Prostate gland (tissue), 2 donors: ENCODE results near the gene SHISA6. TPM values are rescaled to one million over a fixed set of nuclear protein-coding genes. Genes with fewer than 3 reads are reported as not detected.

Source experiments
- DNase-seq: peaks from one replicate; pipeline ENCODE4 v3.0.0-alpha.2; 2019; ENCODE audit warnings: low spot score
- H3K27ac ChIP-seq, 2 donors: fragments of 200-600 bp; sonication (generic); 2 replicates each; pipeline ENCODE4 v1.5.1; 2017 to 2019
- H3K27me3 ChIP-seq: fragments of 200-600 bp; sonication (generic); replicated peaks from 2 replicates; pipeline ENCODE4 v1.5.1; 2019; ENCODE audit not compliant: insufficient read depth
- H3K36me3 ChIP-seq, 2 donors: fragments of 200-600 bp; sonication (generic); 1 replicate in 1 of 2; 2 replicates in 1 of 2; pipeline versions ENCODE4 v1.5.1 to v1.8.1; 2017 to 2019
- H3K4me1 ChIP-seq: fragments of 200-600 bp; sonication (generic); replicated peaks from 2 replicates; pipeline ENCODE4 v1.5.1; 2019
- H3K4me3 ChIP-seq, 2 donors: fragments of 200-600 bp; sonication (generic); 2 replicates each; pipeline ENCODE4 v1.5.1; 2017 to 2019
- H3K9me3 ChIP-seq: fragments of 200-600 bp; sonication (generic); 2 replicates; pipeline ENCODE4 v1.5.1; 2017
- CTCF ChIP-seq, 4 experiments: fragments of 200-600 bp in 2 of 4; fragments of 450-650 bp in 2 of 4; sonication (generic) in 2 of 4; IDR thresholded peaks; 1 replicate in 3 of 4; 2 replicates in 1 of 4; pipeline ENCODE4 v1.5.1; 2016 to 2019; ENCODE audit warnings: antibody characterized with exemption in 4 of 4, mild to moderate bottlenecking in 2 of 4, moderate library complexity in 2 of 4
- POLR2A ChIP-seq: fragments of 450-650 bp; IDR thresholded peaks from one replicate; pipeline ENCODE4 v1.6.1; 2016; ENCODE audit warnings: antibody characterized with exemption, mild to moderate bottlenecking
- POLR2AphosphoS5 ChIP-seq: sonication (generic); formaldehyde crosslinking; IDR thresholded peaks from one replicate; pipeline ENCODE4 v1.6.1; 2017; ENCODE audit warnings: antibody characterized with exemption
- WGBS: methylation state at CpG from one replicate; pipeline ENCODE4 v1.1.5; 2018; 5-methylcytosine and 5-hydroxymethylcytosine counted together
- intact Hi-C: fragments of 100-400 bp; cut with DNase I; formaldehyde crosslinking; loops from one replicate; pipeline ENCODE4 v1.14.2; 2022
- total RNA-seq, 2 donors: library from RNA; depleted of rRNA; stranded (reverse); fragments of >200 nt; gene quantifications; one replicate each; pipeline ENCODE4 v1.1.0, GENCODE V29; 2016

SHISA6 gene
- total RNA-seq, 2 donors from 2014 or later: 9.0 to 10.6 TPM

DNA sequence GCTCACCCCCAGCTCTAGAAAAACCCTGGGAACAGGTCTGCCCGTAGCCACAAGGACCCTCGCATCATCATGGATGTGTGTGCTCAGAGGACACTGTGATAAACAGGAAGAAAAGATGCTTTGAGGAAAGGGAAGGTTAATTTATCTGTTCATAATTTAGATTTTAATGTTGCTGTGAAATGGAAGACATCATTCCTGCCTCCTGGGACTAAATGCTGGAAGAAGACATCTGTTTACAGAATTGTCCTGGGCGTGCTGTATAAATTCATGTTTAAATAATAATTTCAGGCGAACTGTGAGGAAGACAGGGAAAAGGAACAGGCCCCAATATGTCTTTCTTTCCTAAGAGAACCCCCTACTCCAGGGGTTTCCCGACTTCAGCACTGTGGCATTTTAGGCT, 112.6 kb downstream of the SHISA6 start:
- no peak overlapping the region for H3K4me3 ChIP-seq
- DNase-seq: no peak
- 83% methylated on average over 5 of the region's 5 CpGs for WGBS
- TF ChIP-seq POLR2A: no peak
- no peak for TF ChIP-seq CTCF (IDR thresholded peaks at IDR 0.05)
- no peak for TF ChIP-seq POLR2AphosphoS5
- no peaks in the 10 kb centered on the region for H3K9me3 ChIP-seq
- no peaks in the 10 kb centered on the region for H3K27me3 ChIP-seq
- no peak overlapping the region for H3K27ac ChIP-seq
- intact Hi-C loops: no loop called here
- H3K36me3 ChIP-seq: no peaks in the 10 kb centered on the region
- no peaks in the 10 kb centered on the region for H3K4me1 ChIP-seq

DNA sequence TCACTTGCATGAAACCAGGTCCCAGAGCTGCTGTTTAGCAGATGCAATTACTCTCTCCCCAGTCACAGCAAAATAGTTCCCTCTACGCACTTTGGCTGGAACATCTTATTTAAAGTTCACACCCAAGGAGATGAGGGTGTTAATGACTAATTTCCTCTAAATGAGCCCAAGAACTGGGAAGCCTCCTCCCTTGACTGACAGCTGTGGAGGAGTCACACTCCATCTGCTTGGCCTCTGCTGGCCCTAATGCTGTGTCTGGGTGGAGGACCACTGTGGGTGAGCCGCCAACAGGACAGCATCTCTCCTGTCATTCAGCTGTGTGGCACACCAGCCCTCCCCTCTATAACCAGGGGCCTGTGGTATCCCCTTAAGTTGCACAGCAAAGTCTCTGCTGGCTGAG, 115.4 kb downstream of the SHISA6 start:
- no peak for TF ChIP-seq POLR2AphosphoS5
- TF ChIP-seq CTCF (IDR thresholded peaks at IDR 0.05): no peak
- no peak for TF ChIP-seq POLR2A
- no peaks in the 10 kb centered on the region for H3K4me1 ChIP-seq
- H3K36me3 ChIP-seq: no peaks in the 10 kb centered on the region
- no peaks in the 10 kb centered on the region for H3K9me3 ChIP-seq
- no peak overlapping the region for H3K4me3 ChIP-seq
- 92% methylated on average over 2 of the region's 2 CpGs for WGBS
- no peaks in the 10 kb centered on the region for H3K27me3 ChIP-seq
- intact Hi-C loops: no loop called here
- H3K27ac ChIP-seq: no peak overlapping the region
- DNase-seq: no peak

GRCh38 chr17:11363565-11364117, 122.6 kb downstream of the SHISA6 start:
- 51% methylated on average over 5 of the region's 5 CpGs for WGBS
- Histone ChIP-seq H3K27me3 (no peaks in the 10 kb centered on the region), H3K4me1 (no peaks in the 10 kb centered on the region), H3K4me3 (no peak overlapping the region), H3K9me3 (no peaks in the 10 kb centered on the region), H3K27ac (no peak overlapping the region), H3K36me3 (no peaks in the 10 kb centered on the region)
- TF ChIP-seq CTCF (IDR thresholded peaks at IDR 0.05) (no peak), POLR2AphosphoS5 (no peak), POLR2A (no peak)
- DNase-seq: no peak
- intact Hi-C loops: loop anchor here (10.0 kb wide), 1 partner anchor 59 kb away; no protein-coding TSS in a partner anchor

DNA sequence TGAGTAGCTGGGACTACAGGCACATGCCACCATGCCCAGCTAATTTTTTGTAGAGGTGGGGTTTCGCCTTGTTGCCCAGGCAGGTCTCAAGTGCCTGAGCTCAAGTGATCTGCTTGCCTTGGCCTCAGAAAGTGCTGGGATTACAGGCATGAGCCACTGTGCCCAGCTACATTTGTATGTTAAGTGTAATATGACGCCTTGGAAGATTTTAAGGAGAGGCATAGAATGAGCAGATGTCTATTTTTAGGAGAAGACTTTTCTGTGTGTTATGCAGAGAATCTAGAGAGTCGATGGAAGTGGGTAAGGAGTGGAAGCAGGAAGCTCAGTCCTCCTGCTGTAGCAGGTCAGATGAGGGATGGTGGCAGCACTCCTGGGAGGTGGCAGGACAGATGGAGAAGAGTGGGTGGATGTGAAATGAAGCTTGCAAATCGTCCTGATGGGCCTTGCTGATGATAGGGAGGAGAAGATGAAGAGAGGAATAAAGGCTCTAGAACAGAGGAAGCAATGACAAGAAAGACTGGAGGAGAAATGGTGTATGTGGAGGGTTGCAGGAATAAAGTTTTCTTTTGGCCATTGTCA, 125.3 kb downstream of the SHISA6 start:
- intact Hi-C loops: loop anchor here (10.0 kb wide), 1 partner anchor 62 kb away; no protein-coding TSS in a partner anchor

More for the DNA sequence above, 125.3 kb downstream of the SHISA6 start:
- Histone ChIP-seq H3K36me3 (no peaks in the 10 kb centered on the region), H3K27me3 (no peaks in the 10 kb centered on the region), H3K9me3 (no peaks in the 10 kb centered on the region), H3K27ac (no peak overlapping the region), H3K4me3 (no peak overlapping the region), H3K4me1 (no peaks in the 10 kb centered on the region)
- WGBS: 72% methylated on average over 4 of the region's 4 CpGs
- no peak for DNase-seq
- no peak for TF ChIP-seq POLR2AphosphoS5
- TF ChIP-seq POLR2A: no peak
- TF ChIP-seq CTCF (IDR thresholded peaks at IDR 0.05): no peak
